ENCODE data around the gene C1orf159.

The C1orf159 gene

DNA sequence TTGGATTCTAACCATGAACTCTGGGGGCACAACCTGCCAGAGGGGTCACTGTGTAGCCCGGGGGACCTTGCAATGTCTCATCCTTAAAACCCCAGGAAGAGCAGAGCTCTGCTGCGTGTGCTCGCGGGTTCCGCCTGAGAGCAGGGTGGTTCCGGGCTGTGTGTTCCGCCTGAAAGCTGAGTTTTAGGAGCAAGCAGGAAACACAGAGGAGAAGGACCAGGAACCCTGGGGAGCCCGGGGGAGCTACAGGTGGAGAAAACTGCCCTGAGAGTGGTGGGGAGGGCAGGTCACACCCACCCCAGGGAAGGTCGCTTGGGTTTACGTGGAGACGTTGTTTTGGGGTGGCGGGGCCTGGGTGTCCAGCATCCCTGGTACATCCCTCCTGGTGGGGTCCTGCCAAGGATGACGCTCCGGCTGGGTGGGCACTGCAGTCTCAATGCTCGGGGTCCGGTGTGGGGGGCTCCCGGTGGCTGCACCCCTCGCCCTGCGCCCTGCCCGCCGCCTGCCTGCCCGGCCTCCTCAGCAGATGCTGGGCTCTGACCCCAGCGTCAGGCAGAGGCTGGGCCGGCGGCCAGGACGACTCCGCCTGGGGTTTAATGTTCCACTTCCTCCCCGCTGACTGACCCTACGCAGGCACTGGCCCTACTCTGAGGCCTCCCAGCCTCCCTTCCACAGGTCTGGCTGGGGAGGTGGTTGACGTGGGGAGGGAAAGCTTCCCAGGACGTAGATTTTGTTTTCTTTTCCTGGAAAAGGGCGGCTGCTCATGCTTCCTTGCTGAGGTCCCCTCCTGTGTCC lies 17.3 kb upstream of the C1orf159 start:
- H2BK120ac ChIP-seq (ENCODE audit: low read depth, low read length) = no peak overlapping the region
- no peak overlapping the region for H3K9ac ChIP-seq (ENCODE audit: low read length)
- no CpG with 5 or more reads among the region's 32 CpGs for WGBS (ENCODE audit: extremely low coverage, insufficient coverage, low lambda C conversion rate)
- H2BK5ac ChIP-seq (ENCODE audit: low read length) = no peak overlapping the region
- H3K56ac ChIP-seq (ENCODE audit: low read length) = no peak overlapping the region
- H3K4me2 ChIP-seq (ENCODE audit: low read length) = no peak overlapping the region
- H3K23ac ChIP-seq (ENCODE audit: low read length) = no peak overlapping the region
- H3K4me3 ChIP-seq (ENCODE audit: low read length) = no peak overlapping the region
- DNase-seq = no peak
- no peak overlapping the region for H3K27ac ChIP-seq (ENCODE audit: low read depth, low read length)
- no peaks in the 10 kb centered on the region for H3K36me3 ChIP-seq (ENCODE audit: control insufficient read depth, insufficient read depth, low read length)
- no peaks in the 10 kb centered on the region for H3K4me1 ChIP-seq (ENCODE audit: control insufficient read depth, low read depth, low read length)
- H2AK5ac ChIP-seq (ENCODE audit: low read length) = no peak overlapping the region
- H4K5ac ChIP-seq (ENCODE audit: low read length) = no peak overlapping the region
- H3K18ac ChIP-seq (ENCODE audit: low read length) = no peak overlapping the region
- H3K27me3 ChIP-seq (ENCODE audit: insufficient read depth, low read length, poor library complexity) = peaks cover 7% of the 10 kb centered on the region
- no peak overlapping the region for H3K4ac ChIP-seq (ENCODE audit: low read depth, low read length)
- H2BK15ac ChIP-seq (replicated peaks; ENCODE audit: low read depth) = no peak overlapping the region
- no peaks in the 10 kb centered on the region for H3K79me1 ChIP-seq (ENCODE audit: low read length)
- no peaks in the 10 kb centered on the region for H3K79me2 ChIP-seq (ENCODE audit: control insufficient read depth, insufficient read depth, low read length)
- H4K8ac ChIP-seq (ENCODE audit: low read depth, low read length) = no peak overlapping the region

DNA sequence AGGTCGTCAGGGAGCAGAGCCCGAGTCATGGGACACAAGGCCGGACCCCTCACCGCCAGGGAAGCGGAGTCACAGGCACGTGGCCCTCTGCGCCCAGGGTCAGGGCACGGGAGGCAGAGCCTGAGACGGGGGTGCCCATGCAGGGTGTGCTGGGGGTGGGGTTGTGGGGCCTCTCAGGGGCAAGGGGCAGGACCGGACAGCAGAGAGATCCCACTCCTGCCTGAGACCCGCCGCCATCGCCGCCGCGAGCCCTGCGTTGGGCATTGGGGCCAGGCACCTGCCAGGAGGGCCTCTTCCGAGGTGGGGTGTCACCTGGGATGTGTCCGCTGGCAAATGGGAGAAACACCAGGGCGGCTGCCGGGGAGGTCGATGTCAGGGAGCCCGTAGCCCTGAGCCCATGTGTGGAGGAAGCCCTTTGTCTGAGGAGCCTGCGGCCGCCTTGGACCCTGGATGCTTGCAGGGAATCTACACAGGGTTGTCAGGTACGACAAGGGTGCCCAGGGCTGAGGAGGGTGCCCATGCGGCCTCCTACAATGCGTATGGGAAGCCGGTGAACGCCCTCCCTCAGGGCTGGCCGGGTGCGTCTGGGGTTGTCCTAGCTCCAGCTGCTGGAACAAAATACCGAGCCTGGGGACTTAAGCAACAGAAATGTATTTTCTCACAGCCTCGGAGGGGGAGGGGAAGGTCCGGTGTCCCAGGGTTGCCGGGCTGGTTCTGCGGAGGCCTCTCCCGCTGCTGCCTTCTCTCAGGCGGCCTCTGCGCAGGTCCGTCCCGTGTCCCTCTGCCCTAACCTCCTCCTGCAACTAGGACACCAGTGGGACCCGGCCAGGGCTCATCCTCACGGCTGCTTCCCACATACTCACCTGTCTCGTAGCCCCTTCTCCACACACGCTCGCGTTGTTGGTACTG lies 16.4 kb upstream of the C1orf159 start:
- Histone ChIP-seq H3K79me2 (ENCODE audit: control insufficient read depth, insufficient read depth, low read length) (no peaks in the 10 kb centered on the region), H2BK5ac (ENCODE audit: low read length) (no peak overlapping the region), H3K79me1 (ENCODE audit: low read length) (no peaks in the 10 kb centered on the region), H4K8ac (ENCODE audit: low read depth, low read length) (no peak overlapping the region), H3K4me2 (ENCODE audit: low read length) (no peak overlapping the region), H3K4ac (ENCODE audit: low read depth, low read length) (no peak overlapping the region), H3K27me3 (ENCODE audit: insufficient read depth, low read length, poor library complexity) (peaks cover 5% of the 10 kb centered on the region), H3K56ac (ENCODE audit: low read length) (no peak overlapping the region), H3K18ac (ENCODE audit: low read length) (no peak overlapping the region), H2BK15ac (replicated peaks; ENCODE audit: low read depth) (no peak overlapping the region), H3K4me3 (ENCODE audit: low read length) (no peak overlapping the region), H3K23ac (ENCODE audit: low read length) (no peak overlapping the region), H3K27ac (ENCODE audit: low read depth, low read length) (no peak overlapping the region), H3K4me1 (ENCODE audit: control insufficient read depth, low read depth, low read length) (no peaks in the 10 kb centered on the region), H2AK5ac (ENCODE audit: low read length) (no peak overlapping the region), H2BK120ac (ENCODE audit: low read depth, low read length) (no peak overlapping the region), H4K5ac (ENCODE audit: low read length) (no peak overlapping the region), H3K9ac (ENCODE audit: low read length) (no peak overlapping the region), H3K36me3 (ENCODE audit: control insufficient read depth, insufficient read depth, low read length) (no peaks in the 10 kb centered on the region)
- no CpG with 5 or more reads among the region's 48 CpGs for WGBS (ENCODE audit: extremely low coverage, insufficient coverage, low lambda C conversion rate)
- DNase-seq = no peak

GRCh38 chr1:1130206-1131120 lies 14.6 kb upstream of the C1orf159 start:
- no peak overlapping the region for H2BK120ac ChIP-seq (ENCODE audit: low read depth, low read length)
- H3K27me3 ChIP-seq (ENCODE audit: insufficient read depth, low read length, poor library complexity) = no peaks in the 10 kb centered on the region
- H3K36me3 ChIP-seq (ENCODE audit: control insufficient read depth, insufficient read depth, low read length) = no peaks in the 10 kb centered on the region
- no peak overlapping the region for H3K27ac ChIP-seq (ENCODE audit: low read depth, low read length)
- no peak overlapping the region for H2BK15ac ChIP-seq (replicated peaks; ENCODE audit: low read depth)
- WGBS (ENCODE audit: extremely low coverage, insufficient coverage, low lambda C conversion rate) = no CpG with 5 or more reads among the region's 43 CpGs
- no peak overlapping the region for H2BK5ac ChIP-seq (ENCODE audit: low read length)
- no peak overlapping the region for H3K23ac ChIP-seq (ENCODE audit: low read length)
- no peak overlapping the region for H3K56ac ChIP-seq (ENCODE audit: low read length)
- H3K4ac ChIP-seq (ENCODE audit: low read depth, low read length) = no peak overlapping the region
- H4K5ac ChIP-seq (ENCODE audit: low read length) = no peak overlapping the region
- no peak overlapping the region for H3K4me3 ChIP-seq (ENCODE audit: low read length)
- H3K79me2 ChIP-seq (ENCODE audit: control insufficient read depth, insufficient read depth, low read length) = no peaks in the 10 kb centered on the region
- no peak overlapping the region for H4K8ac ChIP-seq (ENCODE audit: low read depth, low read length)
- no peak overlapping the region for H3K18ac ChIP-seq (ENCODE audit: low read length)
- no peaks in the 10 kb centered on the region for H3K79me1 ChIP-seq (ENCODE audit: low read length)
- no peak for DNase-seq
- no peaks in the 10 kb centered on the region for H3K4me1 ChIP-seq (ENCODE audit: control insufficient read depth, low read depth, low read length)
- H3K9ac ChIP-seq (ENCODE audit: low read length) = no peak overlapping the region
- no peak overlapping the region for H2AK5ac ChIP-seq (ENCODE audit: low read length)
- H3K4me2 ChIP-seq (ENCODE audit: low read length) = no peak overlapping the region

- H3K27me3 ChIP-seq (ENCODE audit: insufficient read depth, low read length, poor library complexity) = no peaks in the 10 kb centered on the region
- no peak overlapping the region for H3K27ac ChIP-seq (ENCODE audit: low read depth, low read length)
- no peak overlapping the region for H3K4ac ChIP-seq (ENCODE audit: low read depth, low read length)
- H4K8ac ChIP-seq (ENCODE audit: low read depth, low read length) = no peak overlapping the region
- H3K4me2 ChIP-seq (ENCODE audit: low read length) = no peak overlapping the region
- H2AK5ac ChIP-seq (ENCODE audit: low read length) = no peak overlapping the region
- no peak overlapping the region for H2BK120ac ChIP-seq (ENCODE audit: low read depth, low read length)
- no peak for DNase-seq
- H4K5ac ChIP-seq (ENCODE audit: low read length) = no peak overlapping the region
- H3K4me3 ChIP-seq (ENCODE audit: low read length) = no peak overlapping the region
- no peaks in the 10 kb centered on the region for H3K4me1 ChIP-seq (ENCODE audit: control insufficient read depth, low read depth, low read length)
- H3K56ac ChIP-seq (ENCODE audit: low read length) = no peak overlapping the region
- no peaks in the 10 kb centered on the region for H3K79me2 ChIP-seq (ENCODE audit: control insufficient read depth, insufficient read depth, low read length)
- H3K23ac ChIP-seq (ENCODE audit: low read length) = no peak overlapping the region
- H2BK5ac ChIP-seq (ENCODE audit: low read length) = no peak overlapping the region
- no CpG with 5 or more reads among the region's 19 CpGs for WGBS (ENCODE audit: extremely low coverage, insufficient coverage, low lambda C conversion rate)
- no peak overlapping the region for H3K18ac ChIP-seq (ENCODE audit: low read length)
- H3K9ac ChIP-seq (ENCODE audit: low read length) = no peak overlapping the region
- no peaks in the 10 kb centered on the region for H3K36me3 ChIP-seq (ENCODE audit: control insufficient read depth, insufficient read depth, low read length)
- no peak overlapping the region for H2BK15ac ChIP-seq (replicated peaks; ENCODE audit: low read depth)
- no peaks in the 10 kb centered on the region for H3K79me1 ChIP-seq (ENCODE audit: low read length)
Observed at GRCh38 chr1:1129381-1129821, 13.5 kb upstream of the C1orf159 start.

DNA sequence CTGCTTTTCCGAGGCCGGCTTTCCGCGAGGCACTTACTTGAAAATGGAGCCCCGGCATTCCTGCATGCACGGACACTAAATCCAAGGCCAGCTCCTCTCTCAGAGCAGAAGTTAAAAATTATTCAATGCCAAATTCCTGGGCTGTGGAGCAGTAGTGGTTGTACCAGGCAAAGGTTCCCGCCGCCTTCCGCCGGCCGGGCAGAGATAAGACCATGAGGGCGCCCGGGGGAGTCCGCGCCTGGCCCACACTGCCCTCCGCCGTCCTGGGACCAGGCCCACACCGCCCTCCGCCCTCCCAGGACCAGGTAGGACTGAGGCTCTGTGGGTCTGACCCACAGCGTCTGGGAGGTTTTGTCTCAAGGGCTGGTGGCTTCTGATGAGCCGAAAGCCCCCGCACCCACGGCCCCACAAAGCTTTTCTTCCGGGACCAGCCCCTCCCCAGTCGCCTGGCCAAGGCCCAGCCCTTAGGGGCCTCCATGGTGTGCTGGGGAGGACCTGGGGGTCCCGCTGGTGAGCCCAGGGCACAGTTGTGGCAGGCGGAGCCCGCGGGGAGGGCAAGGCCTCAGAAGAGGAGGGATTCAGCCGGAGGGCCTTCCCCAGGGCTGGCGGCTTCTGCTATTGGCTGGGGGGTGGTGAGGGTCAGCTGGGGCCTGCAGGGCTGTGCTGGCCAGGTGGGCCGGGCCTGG lies 12.7 kb upstream of the C1orf159 start:
- Histone ChIP-seq H4K8ac (ENCODE audit: low read depth, low read length) (no peak overlapping the region), H3K18ac (ENCODE audit: low read length) (no peak overlapping the region), H4K5ac (ENCODE audit: low read length) (no peak overlapping the region), H3K27me3 (ENCODE audit: insufficient read depth, low read length, poor library complexity) (no peaks in the 10 kb centered on the region), H3K4ac (ENCODE audit: low read depth, low read length) (no peak overlapping the region), H2BK15ac (replicated peaks; ENCODE audit: low read depth) (no peak overlapping the region), H2AK5ac (ENCODE audit: low read length) (no peak overlapping the region), H3K79me1 (ENCODE audit: low read length) (no peaks in the 10 kb centered on the region), H2BK120ac (ENCODE audit: low read depth, low read length) (no peak overlapping the region), H3K4me3 (ENCODE audit: low read length) (no peak overlapping the region), H3K36me3 (ENCODE audit: control insufficient read depth, insufficient read depth, low read length) (no peaks in the 10 kb centered on the region), H3K79me2 (ENCODE audit: control insufficient read depth, insufficient read depth, low read length) (no peaks in the 10 kb centered on the region), H2BK5ac (ENCODE audit: low read length) (no peak overlapping the region), H3K23ac (ENCODE audit: low read length) (no peak overlapping the region), H3K9ac (ENCODE audit: low read length) (no peak overlapping the region), H3K27ac (ENCODE audit: low read depth, low read length) (no peak overlapping the region), H3K4me2 (ENCODE audit: low read length) (no peak overlapping the region), H3K4me1 (ENCODE audit: control insufficient read depth, low read depth, low read length) (no peaks in the 10 kb centered on the region), H3K56ac (ENCODE audit: low read length) (no peak overlapping the region)
- no peak for DNase-seq
- no CpG with 5 or more reads among the region's 32 CpGs for WGBS (ENCODE audit: extremely low coverage, insufficient coverage, low lambda C conversion rate)
